Immature natural killer cell (primary cell): ENCODE results near the gene C7orf57. TPM values are rescaled to one million over a fixed set of nuclear protein-coding genes. Genes with fewer than 3 reads are reported as not detected.
A peak's percentile ranks its signal among the peaks of the same experiment; 100 is the strongest.

ENCODE experiments used
- DNase-seq, 3 donors: peaks; one replicate each; pipeline ENCODE4 v3.0.0; 2022; ENCODE audit warnings: mixed read lengths in 1 of 3
- H3K27ac Mint-ChIP-seq, 6 donors: one replicate each; pipeline ENCODE4 v1.8.0; 2020; ENCODE audit warnings: mixed read lengths in 6 of 6, mild to moderate bottlenecking in 5 of 6, inconsistent platforms in 4 of 6, moderate library complexity in 3 of 6
- H3K27me3 Mint-ChIP-seq, 3 donors: one replicate each; pipeline ENCODE4 v1.8.0; 2020 to 2021; ENCODE audit warnings: low read depth in 3 of 3, mild to moderate bottlenecking in 3 of 3, mixed read lengths in 3 of 3, moderate library complexity in 3 of 3, inconsistent platforms in 1 of 3
- H3K36me3 Mint-ChIP-seq, 3 donors: one replicate each; pipeline ENCODE4 v1.8.0; 2020; ENCODE audit warnings: mixed read lengths in 3 of 3, inconsistent platforms in 2 of 3, mild to moderate bottlenecking in 2 of 3
- H3K4me1 Mint-ChIP-seq, 2 donors: one replicate each; pipeline ENCODE4 v1.8.0; 2020; ENCODE audit warnings: inconsistent platforms in 2 of 2, mild to moderate bottlenecking in 2 of 2, mixed read lengths in 2 of 2, moderate library complexity in 1 of 2
- H3K4me3 Mint-ChIP-seq, 5 donors: one replicate each; pipeline ENCODE4 v1.8.0; 2020; ENCODE audit warnings: mild to moderate bottlenecking in 5 of 5, mixed read lengths in 5 of 5, inconsistent platforms in 3 of 5, moderate library complexity in 3 of 5
- H3K9me3 Mint-ChIP-seq, 6 donors: one replicate each; pipeline ENCODE4 v1.8.0; 2020; ENCODE audit warnings: mild to moderate bottlenecking in 6 of 6, mixed read lengths in 6 of 6, inconsistent platforms in 4 of 6, moderate library complexity in 3 of 6
- polyA plus RNA-seq, 3 donors: library from polyadenylated mRNA; unstranded; fragments of 300-500 nt; fragmentation: Illumina TruSeq; gene quantifications; one replicate each; pipeline ENCODE4 v1.2.3, GENCODE V29; 2021

C7orf57 gene
- polyA plus RNA-seq, 3 donors from 2014 or later: 0.11 to 0.31 TPM; not detected in 1

- DNase-seq: no peak
- Mint-ChIP-seq H3K4me3 (no peak overlapping the region), H3K27ac (peak overlapping the region in 1 of 6 donors; percentile 66), H3K27me3 (peaks cover 0 to 5% (median 4%) of the 10 kb centered on the region in 3 donors), H3K4me1 (peaks cover 0 to 6% of the 10 kb centered on the region in 2 donors), H3K9me3 (no peaks in the 10 kb centered on the region), H3K36me3 (peaks cover 0 to 4% (median 3%) of the 10 kb centered on the region in 3 donors)
These were observed 25.4 kb upstream of the C7orf57 start for GRCh38 chr7:48009954-48010353.

GRCh38 chr7:48011323-48011722 is 24.0 kb upstream of the C7orf57 start:
- Mint-ChIP-seq H3K9me3 (no peaks in the 10 kb centered on the region), H3K27ac (peak overlapping the region in 1 of 6 donors; percentile 10), H3K4me1 (peaks cover 0 to 6% of the 10 kb centered on the region in 2 donors), H3K27me3 (peaks cover 0 to 5% (median 4%) of the 10 kb centered on the region in 3 donors), H3K4me3 (no peak overlapping the region), H3K36me3 (peaks cover 0 to 4% (median 3%) of the 10 kb centered on the region in 3 donors)
- no peak for DNase-seq

GRCh38 chr7:48011951-48012350 is 23.4 kb upstream of the C7orf57 start:
- peaks cover 0 to 6% of the 10 kb centered on the region in 2 donors for H3K4me1 Mint-ChIP-seq
- H3K4me3 Mint-ChIP-seq: no peak overlapping the region
- H3K27me3 Mint-ChIP-seq: peaks cover 0 to 3% (median 3%) of the 10 kb centered on the region in 3 donors
- peaks cover 0 to 4% (median 3%) of the 10 kb centered on the region in 3 donors for H3K36me3 Mint-ChIP-seq
- no peak overlapping the region for H3K27ac Mint-ChIP-seq
- no peaks in the 10 kb centered on the region for H3K9me3 Mint-ChIP-seq
- no peak for DNase-seq

GRCh38 chr7:48016641-48017040 is 18.7 kb upstream of the C7orf57 start:
- no peak for DNase-seq
- no peak overlapping the region for H3K4me3 Mint-ChIP-seq
- H3K9me3 Mint-ChIP-seq: peaks cover 5 to 19% (median 9%) of the 10 kb centered on the region in 6 donors
- H3K27ac Mint-ChIP-seq: no peak overlapping the region
- peaks cover 0 to 2% of the 10 kb centered on the region in 2 donors for H3K4me1 Mint-ChIP-seq
- H3K27me3 Mint-ChIP-seq: peaks cover 6 to 21% (median 10%) of the 10 kb centered on the region in 3 donors
- H3K36me3 Mint-ChIP-seq: peaks cover 3 to 16% (median 8%) of the 10 kb centered on the region in 3 donors

- Mint-ChIP-seq H3K36me3 (peaks cover 3 to 19% (median 8%) of the 10 kb centered on the region in 3 donors), H3K27ac (no peak overlapping the region), H3K9me3 (peaks cover 6 to 21% (median 9%) of the 10 kb centered on the region in 6 donors), H3K4me1 (no peaks in the 10 kb centered on the region), H3K4me3 (no peak overlapping the region), H3K27me3 (peaks cover 7 to 21% (median 10%) of the 10 kb centered on the region in 3 donors)
- DNase-seq: no peak
These were observed 17.7 kb upstream of the C7orf57 start for GRCh38 chr7:48017674-48018073.

GRCh38 chr7:48025624-48026023 is 9.7 kb upstream of the C7orf57 start:
- no peak for DNase-seq
- Mint-ChIP-seq H3K27me3 (peaks cover 8 to 29% (median 13%) of the 10 kb centered on the region in 3 donors), H3K4me3 (no peak overlapping the region), H3K9me3 (peaks cover 0 to 26% (median 14%) of the 10 kb centered on the region in 6 donors), H3K27ac (no peak overlapping the region), H3K4me1 (no peaks in the 10 kb centered on the region), H3K36me3 (peaks cover 0 to 11% (median 3%) of the 10 kb centered on the region in 3 donors)

GRCh38 chr7:48028938-48029337 is 6.4 kb upstream of the C7orf57 start, which contains the start of gene SUN3:
TSS of gene SUN3 (minus strand) at chr7:48029107. CDS start at chr7:48028938, 169 bp downstream.
- Mint-ChIP-seq H3K27me3 (peaks cover 6 to 26% (median 14%) of the 10 kb centered on the region in 3 donors), H3K4me1 (no peaks in the 10 kb centered on the region), H3K36me3 (no peaks in the 10 kb centered on the region), H3K4me3 (no peak within 1 kb of the TSS), H3K27ac (no peak within 1 kb of the TSS), H3K9me3 (peaks cover 0 to 7% (median 5%) of the 10 kb centered on the region in 6 donors)
- no peak for DNase-seq

GRCh38 chr7:48031111-48031510 is 4.2 kb upstream of the C7orf57 start:
- no peak for DNase-seq
- Mint-ChIP-seq H3K4me1 (peaks cover 7 to 14% of the 10 kb centered on the region in 2 donors), H3K27me3 (peaks cover 24 to 42% (median 25%) of the 10 kb centered on the region in 3 donors), H3K36me3 (no peaks in the 10 kb centered on the region), H3K9me3 (no peaks in the 10 kb centered on the region), H3K4me3 (no peak overlapping the region), H3K27ac (no peak overlapping the region)

- no peak overlapping the region for H3K27ac Mint-ChIP-seq
- no peaks in the 10 kb centered on the region for H3K9me3 Mint-ChIP-seq
- DNase-seq: no peak
- H3K4me3 Mint-ChIP-seq: no peak overlapping the region
- H3K4me1 Mint-ChIP-seq: peaks cover 11 to 24% of the 10 kb centered on the region in 2 donors
- H3K27me3 Mint-ChIP-seq: peaks cover 25 to 35% (median 31%) of the 10 kb centered on the region in 3 donors
- H3K36me3 Mint-ChIP-seq: no peaks in the 10 kb centered on the region
These were observed 1.4 kb upstream of the C7orf57 start for GRCh38 chr7:48033922-48034321.

GRCh38 chr7:48035967-48036478 is 680 bp downstream of the C7orf57 start:
- Mint-ChIP-seq H3K4me1 (peaks cover 11 to 24% of the 10 kb centered on the region in 2 donors), H3K9me3 (no peaks in the 10 kb centered on the region), H3K27me3 (peaks cover 19 to 29% (median 26%) of the 10 kb centered on the region in 3 donors), H3K4me3 (peak overlapping the region; percentile 84 to 89 (median 87)), H3K27ac (peak overlapping the region in 5 of 6 donors; percentile 42 to 87 (median 83)), H3K36me3 (no peaks in the 10 kb centered on the region)
- DNase-seq: peak; percentile 9 to 30 (median 19)

GRCh38 chr7:48038815-48039506 is 3.6 kb downstream of the C7orf57 start:
- no peak for DNase-seq
- Mint-ChIP-seq H3K27ac (no peak overlapping the region), H3K4me1 (peaks cover 14 to 28% of the 10 kb centered on the region in 2 donors), H3K36me3 (no peaks in the 10 kb centered on the region), H3K9me3 (no peaks in the 10 kb centered on the region), H3K4me3 (no peak overlapping the region), H3K27me3 (peaks cover 15 to 24% (median 24%) of the 10 kb centered on the region in 3 donors)

- Mint-ChIP-seq H3K9me3 (no peaks in the 10 kb centered on the region), H3K4me3 (no peak overlapping the region), H3K27ac (no peak overlapping the region), H3K27me3 (peaks cover 4 to 9% (median 7%) of the 10 kb centered on the region in 3 donors), H3K36me3 (no peaks in the 10 kb centered on the region), H3K4me1 (peaks cover 22 to 36% of the 10 kb centered on the region in 2 donors)
- no peak for DNase-seq
These were observed 5.8 kb downstream of the C7orf57 start for GRCh38 chr7:48040944-48041652.

- no peak for DNase-seq
- Mint-ChIP-seq H3K36me3 (no peaks in the 10 kb centered on the region), H3K4me3 (no peak overlapping the region), H3K27me3 (peaks cover 0 to 6% (median 5%) of the 10 kb centered on the region in 3 donors), H3K27ac (no peak overlapping the region), H3K9me3 (no peaks in the 10 kb centered on the region), H3K4me1 (peaks cover 23 to 36% of the 10 kb centered on the region in 2 donors)
These were observed 6.3 kb downstream of the C7orf57 start for GRCh38 chr7:48041653-48041970.

GRCh38 chr7:48042216-48042615 is 6.9 kb downstream of the C7orf57 start:
- peaks cover 0 to 3% (median 3%) of the 10 kb centered on the region in 3 donors for H3K27me3 Mint-ChIP-seq

More at GRCh38 chr7:48042216-48042615, 6.9 kb downstream of the C7orf57 start:
- DNase-seq: no peak
- peaks cover 28 to 37% of the 10 kb centered on the region in 2 donors for H3K4me1 Mint-ChIP-seq
- H3K36me3 Mint-ChIP-seq: no peaks in the 10 kb centered on the region
- no peaks in the 10 kb centered on the region for H3K9me3 Mint-ChIP-seq
- no peak overlapping the region for H3K4me3 Mint-ChIP-seq
- H3K27ac Mint-ChIP-seq: no peak overlapping the region
